Measurements from ENCODE around the gene TNFAIP2. TPM values are rescaled to one million over a fixed set of nuclear protein-coding genes. Genes with fewer than 3 reads are reported as not detected.
A peak's percentile ranks its signal among the peaks of the same experiment; 100 is the strongest.

The TNFAIP2 gene, protein sequence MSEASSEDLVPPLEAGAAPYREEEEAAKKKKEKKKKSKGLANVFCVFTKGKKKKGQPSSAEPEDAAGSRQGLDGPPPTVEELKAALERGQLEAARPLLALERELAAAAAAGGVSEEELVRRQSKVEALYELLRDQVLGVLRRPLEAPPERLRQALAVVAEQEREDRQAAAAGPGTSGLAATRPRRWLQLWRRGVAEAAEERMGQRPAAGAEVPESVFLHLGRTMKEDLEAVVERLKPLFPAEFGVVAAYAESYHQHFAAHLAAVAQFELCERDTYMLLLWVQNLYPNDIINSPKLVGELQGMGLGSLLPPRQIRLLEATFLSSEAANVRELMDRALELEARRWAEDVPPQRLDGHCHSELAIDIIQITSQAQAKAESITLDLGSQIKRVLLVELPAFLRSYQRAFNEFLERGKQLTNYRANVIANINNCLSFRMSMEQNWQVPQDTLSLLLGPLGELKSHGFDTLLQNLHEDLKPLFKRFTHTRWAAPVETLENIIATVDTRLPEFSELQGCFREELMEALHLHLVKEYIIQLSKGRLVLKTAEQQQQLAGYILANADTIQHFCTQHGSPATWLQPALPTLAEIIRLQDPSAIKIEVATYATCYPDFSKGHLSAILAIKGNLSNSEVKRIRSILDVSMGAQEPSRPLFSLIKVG
- total RNA-seq = 1 to 10 TPM; 1.7 to 1.8 TPM

GRCh38 chr14:103122947-103123633, at the start of gene TNFAIP2:
Gene TNFAIP2, plus strand, starts transcription at chr14:103123461. Its CDS starts 2,997 bp downstream, at chr14:103126458.
- Mint-ChIP-seq H3K9me3 (ENCODE audit: low read depth) (no peaks in the 10 kb centered on the region), H3K27me3 (peaks cover 23% of the 10 kb centered on the region), H3K4me1 (no peaks in the 10 kb centered on the region), H3K36me3 (ENCODE audit: low read depth) (no peaks in the 10 kb centered on the region), H3K27ac (no peak within 1 kb of the TSS), H3K4me3 (no peak within 1 kb of the TSS)
- ATAC-seq = peak; percentile 26
- CTCF ChIA-PET = no interaction called here
- intact Hi-C loops (cut with DNase I, micrococcal nuclease) = no loop called here
- DNase-seq = no peak
- POLR2A ChIA-PET = no interaction called here

DNA sequence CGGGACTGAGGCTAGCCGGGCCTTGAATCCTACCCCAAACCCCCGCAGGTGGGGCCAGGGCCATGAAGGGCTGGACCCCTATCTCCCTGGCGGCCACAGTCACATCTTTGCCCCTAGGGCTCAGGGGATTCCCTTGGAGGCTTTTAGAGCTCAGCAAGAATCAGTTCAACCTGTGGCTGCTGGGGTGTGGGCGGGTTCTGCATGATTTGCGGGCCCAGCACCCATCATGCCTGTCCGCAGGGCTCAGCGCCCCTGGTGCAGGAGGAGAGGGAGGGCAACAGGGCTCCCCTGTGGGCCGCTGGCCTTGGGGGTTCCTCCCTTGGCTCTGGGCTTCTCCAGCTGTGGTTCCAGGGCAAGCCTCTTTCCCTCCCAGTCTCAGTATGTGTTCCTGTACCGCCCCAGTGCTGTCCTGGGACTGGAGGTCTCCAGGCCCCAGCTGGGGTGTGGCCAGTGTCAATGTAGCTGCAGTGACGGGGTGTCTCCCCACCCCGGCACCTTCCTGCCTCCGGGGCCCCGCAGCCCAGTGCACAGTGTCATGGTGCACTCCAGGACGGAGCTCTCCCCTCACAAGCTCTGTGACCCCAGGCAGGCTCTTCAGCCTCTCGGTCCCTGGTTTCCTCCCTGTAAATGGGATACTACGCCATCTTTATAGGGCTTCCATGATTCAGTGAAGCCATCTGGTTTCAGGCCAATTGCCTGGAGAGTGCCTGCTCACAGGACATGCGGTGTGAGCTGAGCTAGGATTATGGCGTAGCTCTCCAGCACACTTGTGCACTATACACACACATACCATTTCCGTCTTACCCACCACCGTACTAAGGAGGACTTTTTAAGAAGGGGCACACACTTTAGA, 49.2 kb upstream of the TNFAIP2 start:
- Mint-ChIP-seq H3K9me3 (ENCODE audit: low read depth) (no peaks in the 10 kb centered on the region), H3K4me1 (no peaks in the 10 kb centered on the region), H3K27me3 (peaks cover 7% of the 10 kb centered on the region), H3K4me3 (no peak overlapping the region), H3K27ac (no peak overlapping the region), H3K36me3 (ENCODE audit: low read depth) (no peaks in the 10 kb centered on the region)
- ChIA-PET CTCF (interaction anchor here (0.6 to 2.5 kb wide), 10 partner anchors 11 to 380 kb away, joined by 3 to 16 read pairs (median 4); no protein-coding TSS in a partner anchor), POLR2A (no interaction called here)
- ATAC-seq (no peak), DNase-seq (no peak)
- intact Hi-C loops (cut with DNase I, micrococcal nuclease) = loop anchor here in 1 of 2 experiments (2.0 to 10.0 kb wide), 3 partner anchors 67 to 451 kb away; partner anchors contain the start of genes CKB, MARK3 and TRMT61A

GRCh38 chr14:103074729-103075367, 48.4 kb upstream of the TNFAIP2 start:
- H3K27me3 Mint-ChIP-seq = peaks cover 5% of the 10 kb centered on the region
- ChIA-PET POLR2A (interaction anchor here (0.7 kb wide), 1 partner anchor 20 kb away, joined by 3 read pairs; no protein-coding TSS in a partner anchor), CTCF (interaction anchor here (0.6 to 2.5 kb wide), 10 partner anchors 12 to 381 kb away, joined by 3 to 16 read pairs (median 4); no protein-coding TSS in a partner anchor)
- DNase-seq = peak; percentile 32
- H3K4me3 Mint-ChIP-seq = no peak overlapping the region
- no peaks in the 10 kb centered on the region for H3K4me1 Mint-ChIP-seq
- intact Hi-C loops (cut with DNase I, micrococcal nuclease) = loop anchor here (1.0 to 10.0 kb wide), 11 partner anchors 16 to 713 kb away; partner anchors contain the start of genes CDC42BPB (in 1 of the 2), CINP (in 1 of the 2), CKB (in 1 of the 2) and MARK3 (in 1 of the 2)
- no peak for ATAC-seq
- H3K27ac Mint-ChIP-seq = no peak overlapping the region
- H3K9me3 Mint-ChIP-seq (ENCODE audit: low read depth) = no peaks in the 10 kb centered on the region
- H3K36me3 Mint-ChIP-seq (ENCODE audit: low read depth) = no peaks in the 10 kb centered on the region

GRCh38 chr14:103078420-103078749, 44.9 kb upstream of the TNFAIP2 start:
- Mint-ChIP-seq H3K9me3 (ENCODE audit: low read depth) (no peaks in the 10 kb centered on the region), H3K4me1 (no peaks in the 10 kb centered on the region), H3K4me3 (no peak overlapping the region), H3K36me3 (ENCODE audit: low read depth) (no peaks in the 10 kb centered on the region), H3K27ac (no peak overlapping the region), H3K27me3 (peaks cover 4% of the 10 kb centered on the region)
- DNase-seq (peak; percentile 89), ATAC-seq (peak; percentile 85)
- intact Hi-C loops (cut with DNase I, micrococcal nuclease) = loop anchor here (1.0 to 10.0 kb wide), 6 partner anchors 109 to 716 kb away; partner anchors contain the start of genes CINP (in 1 of the 2), CKB (in 1 of the 2), MARK3 (in 1 of the 2) and RCOR1 (in 1 of the 2)
- POLR2A ChIA-PET = no interaction called here
- CTCF ChIA-PET = interaction anchor here (0.6 to 1.6 kb wide), 10 partner anchors 14 to 1829 kb away, joined by 3 to 8 read pairs (median 3); no protein-coding TSS in a partner anchor

- CTCF ChIA-PET = interaction anchor here (0.6 to 1.6 kb wide), 12 partner anchors 13 to 1830 kb away, joined by 3 to 8 read pairs (median 3); no protein-coding TSS in a partner anchor
- DNase-seq = no peak
- ATAC-seq = no peak
- no peaks in the 10 kb centered on the region for H3K9me3 Mint-ChIP-seq (ENCODE audit: low read depth)
- H3K27me3 Mint-ChIP-seq = peaks cover 4% of the 10 kb centered on the region
- POLR2A ChIA-PET = no interaction called here
- no peak overlapping the region for H3K4me3 Mint-ChIP-seq
- no peak overlapping the region for H3K27ac Mint-ChIP-seq
- no peaks in the 10 kb centered on the region for H3K36me3 Mint-ChIP-seq (ENCODE audit: low read depth)
- intact Hi-C loops (cut with DNase I, micrococcal nuclease) = loop anchor here (1.0 to 10.0 kb wide), 6 partner anchors 108 to 717 kb away; partner anchors contain the start of genes CINP (in 1 of the 2), CKB (in 1 of the 2), MARK3 (in 1 of the 2) and RCOR1 (in 1 of the 2)
- H3K4me1 Mint-ChIP-seq = no peaks in the 10 kb centered on the region
Observed at GRCh38 chr14:103078860-103079587, 44.2 kb upstream of the TNFAIP2 start.

GRCh38 chr14:103081951-103082350, 41.3 kb upstream of the TNFAIP2 start:
- no peak for ATAC-seq
- no peaks in the 10 kb centered on the region for H3K36me3 Mint-ChIP-seq (ENCODE audit: low read depth)
- no peaks in the 10 kb centered on the region for H3K4me1 Mint-ChIP-seq
- POLR2A ChIA-PET = no interaction called here
- no peak overlapping the region for H3K4me3 Mint-ChIP-seq
- H3K27ac Mint-ChIP-seq = no peak overlapping the region
- DNase-seq = no peak
- H3K9me3 Mint-ChIP-seq (ENCODE audit: low read depth) = no peaks in the 10 kb centered on the region
- CTCF ChIA-PET = no interaction called here
- intact Hi-C loops (cut with DNase I, micrococcal nuclease) = no loop called here
- peaks cover 6% of the 10 kb centered on the region for H3K27me3 Mint-ChIP-seq

DNA sequence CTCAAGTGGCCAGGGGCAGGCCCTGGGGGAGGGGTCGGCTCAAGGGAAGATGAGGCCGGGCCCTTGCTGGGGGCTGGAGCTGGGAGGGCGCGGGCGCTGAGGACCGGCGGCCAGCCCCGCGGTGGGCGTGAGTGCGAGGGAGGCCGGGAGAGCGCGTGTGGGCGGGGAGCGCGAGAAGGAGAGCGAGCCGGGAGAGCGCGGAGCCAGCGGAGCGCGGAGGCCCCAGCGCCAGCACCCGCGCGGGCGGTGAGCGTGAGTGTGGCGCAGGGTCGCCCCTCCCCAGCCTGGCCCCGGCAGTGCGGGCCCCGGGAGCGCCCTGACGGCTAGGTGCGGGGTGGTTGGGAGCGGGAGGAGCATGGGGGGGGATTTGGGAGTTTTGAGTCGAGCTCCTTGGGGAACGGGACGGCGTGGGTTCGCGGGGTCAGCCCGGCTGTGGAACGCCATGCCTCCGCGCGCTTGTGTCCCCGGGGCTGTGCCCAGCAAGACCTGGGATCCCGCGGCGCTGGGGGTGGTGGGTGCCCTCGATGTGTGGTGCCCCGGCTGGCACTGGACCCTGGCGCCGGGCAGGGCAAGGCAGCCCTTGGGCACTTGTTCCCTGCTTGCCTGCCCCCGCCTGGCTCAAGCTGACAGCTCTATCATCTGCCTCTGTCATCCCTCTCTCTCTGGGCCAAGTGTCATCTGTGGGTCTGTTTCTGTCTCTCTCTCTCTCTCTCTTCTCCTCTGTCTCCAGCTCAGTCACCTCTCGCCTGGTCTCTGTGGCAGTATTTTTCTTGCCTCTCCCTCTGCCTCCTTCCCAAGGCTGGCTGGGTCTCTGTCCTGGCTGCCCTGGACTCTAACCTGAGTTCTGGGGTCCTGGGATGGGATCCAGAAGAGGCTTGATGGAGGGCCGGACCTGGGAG, 39.0 kb upstream of the TNFAIP2 start, which contains the start of gene LBHD2:
Gene LBHD2, plus strand, starts transcription at position 190 of the 899 bp plus-strand sequence. CDS start 1,803 bp downstream, outside the sequence.
- Mint-ChIP-seq H3K4me1 (no peaks in the 10 kb centered on the region), H3K9me3 (ENCODE audit: low read depth) (no peaks in the 10 kb centered on the region), H3K4me3 (no peak within 1 kb of the TSS), H3K27ac (no peak within 1 kb of the TSS), H3K36me3 (ENCODE audit: low read depth) (no peaks in the 10 kb centered on the region), H3K27me3 (peaks cover 6% of the 10 kb centered on the region)
- POLR2A ChIA-PET = no interaction called here
- ATAC-seq = no peak
- CTCF ChIA-PET = interaction anchor here (1.3 kb wide), 1 partner anchor 21 kb away, joined by 5 read pairs; no protein-coding TSS in a partner anchor
- DNase-seq = no peak
- intact Hi-C loops (cut with DNase I, micrococcal nuclease) = no loop called here

DNA sequence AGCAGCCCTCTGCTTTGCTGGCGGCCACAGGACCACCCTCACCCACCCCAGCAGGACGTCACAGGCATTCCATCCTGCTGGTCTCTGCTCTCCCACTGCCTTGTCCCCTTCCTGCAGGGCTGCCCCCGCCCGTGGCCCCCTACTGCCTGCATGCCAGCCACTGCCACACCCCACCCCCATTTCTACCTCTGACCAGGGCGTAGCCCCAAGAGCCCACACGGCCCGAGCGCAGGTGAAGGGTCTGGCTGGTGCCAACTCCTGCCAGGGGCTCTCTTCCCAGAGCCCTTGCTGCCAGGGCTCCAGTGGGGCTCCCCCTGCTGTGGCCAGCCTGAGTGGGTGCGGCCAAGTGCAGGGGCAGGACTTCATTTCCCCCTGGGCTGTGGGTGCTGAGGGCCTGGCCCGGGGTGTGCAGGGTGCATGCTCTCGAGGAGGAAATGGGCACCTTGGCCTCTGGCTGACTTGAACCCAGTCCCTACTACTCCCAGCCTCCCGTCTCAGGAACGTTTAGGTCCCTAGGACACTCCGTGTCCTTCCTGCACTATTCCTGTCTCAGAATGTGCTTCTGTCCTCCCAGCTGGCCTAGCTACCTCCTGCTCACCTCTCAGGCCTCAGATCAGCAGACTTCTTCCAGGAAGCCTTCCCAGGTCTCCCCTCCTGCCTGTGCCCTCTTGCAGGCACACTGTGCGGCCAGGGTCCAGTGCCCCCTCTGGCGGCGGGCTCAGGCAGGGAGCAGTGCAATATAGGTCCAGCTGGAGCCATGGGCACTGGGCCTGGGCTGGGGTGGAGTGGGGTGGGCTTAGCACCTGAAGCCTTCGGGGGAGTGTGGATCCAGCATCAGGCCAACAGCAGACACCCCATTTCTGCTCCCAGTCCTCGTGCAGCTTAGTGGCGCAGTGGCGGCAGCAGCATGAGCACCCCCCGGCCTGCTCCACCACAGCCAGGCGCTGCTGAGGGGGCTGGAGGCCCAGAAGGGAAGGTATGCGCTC, 37.9 kb upstream of the TNFAIP2 start:
- intact Hi-C loops (cut with DNase I, micrococcal nuclease) = no loop called here
- DNase-seq (no peak), ATAC-seq (no peak)
- H3K9me3 Mint-ChIP-seq (ENCODE audit: low read depth) = no peaks in the 10 kb centered on the region
- no peaks in the 10 kb centered on the region for H3K36me3 Mint-ChIP-seq (ENCODE audit: low read depth)
- no peak overlapping the region for H3K4me3 Mint-ChIP-seq
- peaks cover 6% of the 10 kb centered on the region for H3K27me3 Mint-ChIP-seq
- POLR2A ChIA-PET = no interaction called here
- CTCF ChIA-PET = interaction anchor here (1.3 kb wide), 1 partner anchor 20 kb away, joined by 5 read pairs; no protein-coding TSS in a partner anchor
- H3K4me1 Mint-ChIP-seq = no peaks in the 10 kb centered on the region
- no peak overlapping the region for H3K27ac Mint-ChIP-seq
